ENCODE measurements around the gene DZIP1. TPM values are rescaled to one million over a fixed set of nuclear protein-coding genes. Genes with fewer than 3 reads are reported as not detected.

The DZIP1 gene
- total RNA-seq, 1 donor: not detected

GRCh38 chr13:95656386-95657015, 12.0 kb upstream of the DZIP1 start:
- Histone ChIP-seq H3K9me3 (ENCODE audit: low read depth, low read length) (no peaks in the 10 kb centered on the region), H3K4me1 (ENCODE audit: insufficient read depth, low read length) (no peaks in the 10 kb centered on the region), H3K27me3 (ENCODE audit: insufficient read depth, low read length) (peaks cover 5% of the 10 kb centered on the region), H3K4me3 (ENCODE audit: low read length) (no peak overlapping the region)

- H3K4me1 ChIP-seq (ENCODE audit: insufficient read depth, low read length): peaks cover 8% of the 10 kb centered on the region
- peaks cover 5% of the 10 kb centered on the region for H3K27me3 ChIP-seq (ENCODE audit: insufficient read depth, low read length)
- no peaks in the 10 kb centered on the region for H3K9me3 ChIP-seq (ENCODE audit: low read depth, low read length)
- H3K4me3 ChIP-seq (ENCODE audit: low read length): no peak overlapping the region
Measured at GRCh38 chr13:95652821-95653220, 8.3 kb upstream of the DZIP1 start.

- peaks cover 8% of the 10 kb centered on the region for H3K4me1 ChIP-seq (ENCODE audit: insufficient read depth, low read length)
- H3K4me3 ChIP-seq (ENCODE audit: low read length): no peak overlapping the region
- H3K9me3 ChIP-seq (ENCODE audit: low read depth, low read length): no peaks in the 10 kb centered on the region
- H3K27me3 ChIP-seq (ENCODE audit: insufficient read depth, low read length): peaks cover 5% of the 10 kb centered on the region
Measured at GRCh38 chr13:95652244-95652764, 7.8 kb upstream of the DZIP1 start.

GRCh38 chr13:95650696-95651095, 6.2 kb upstream of the DZIP1 start:
- H3K27me3 ChIP-seq (ENCODE audit: insufficient read depth, low read length): peaks cover 8% of the 10 kb centered on the region
- H3K4me3 ChIP-seq (ENCODE audit: low read length): no peak overlapping the region
- peaks cover 8% of the 10 kb centered on the region for H3K4me1 ChIP-seq (ENCODE audit: insufficient read depth, low read length)
- H3K9me3 ChIP-seq (ENCODE audit: low read depth, low read length): no peaks in the 10 kb centered on the region

GRCh38 chr13:95647321-95647720, 2.8 kb upstream of the DZIP1 start:
- H3K4me3 ChIP-seq (ENCODE audit: low read length): no peak overlapping the region
- H3K9me3 ChIP-seq (ENCODE audit: low read depth, low read length): no peaks in the 10 kb centered on the region
- peaks cover 21% of the 10 kb centered on the region for H3K4me1 ChIP-seq (ENCODE audit: insufficient read depth, low read length)
- H3K27me3 ChIP-seq (ENCODE audit: insufficient read depth, low read length): peaks cover 38% of the 10 kb centered on the region

GRCh38 chr13:95643936-95644598, 439 bp downstream of the DZIP1 start:
- no peak overlapping the region for H3K4me3 ChIP-seq (ENCODE audit: low read length)
- peaks cover 58% of the 10 kb centered on the region for H3K27me3 ChIP-seq (ENCODE audit: insufficient read depth, low read length)
- H3K4me1 ChIP-seq (ENCODE audit: insufficient read depth, low read length): peaks cover 13% of the 10 kb centered on the region
- no peaks in the 10 kb centered on the region for H3K9me3 ChIP-seq (ENCODE audit: low read depth, low read length)

- Histone ChIP-seq H3K27me3 (ENCODE audit: insufficient read depth, low read length) (peaks cover 64% of the 10 kb centered on the region), H3K4me3 (ENCODE audit: low read length) (no peak overlapping the region), H3K9me3 (ENCODE audit: low read depth, low read length) (no peaks in the 10 kb centered on the region), H3K4me1 (ENCODE audit: insufficient read depth, low read length) (peaks cover 13% of the 10 kb centered on the region)
Measured at GRCh38 chr13:95643571-95643935, 953 bp downstream of the DZIP1 start.

- Histone ChIP-seq H3K27me3 (ENCODE audit: insufficient read depth, low read length) (peaks cover 65% of the 10 kb centered on the region), H3K9me3 (ENCODE audit: low read depth, low read length) (no peaks in the 10 kb centered on the region), H3K4me3 (ENCODE audit: low read length) (no peak overlapping the region), H3K4me1 (ENCODE audit: insufficient read depth, low read length) (peaks cover 13% of the 10 kb centered on the region)
Measured at GRCh38 chr13:95642999-95643398, 1.5 kb downstream of the DZIP1 start.

- peaks cover 65% of the 10 kb centered on the region for H3K27me3 ChIP-seq (ENCODE audit: insufficient read depth, low read length)
- no peak overlapping the region for H3K4me3 ChIP-seq (ENCODE audit: low read length)
- H3K9me3 ChIP-seq (ENCODE audit: low read depth, low read length): no peaks in the 10 kb centered on the region
Measured at GRCh38 chr13:95642028-95642621, 2.4 kb downstream of the DZIP1 start.

GRCh38 chr13:95641291-95642027, 3.0 kb downstream of the DZIP1 start:
- H3K9me3 ChIP-seq (ENCODE audit: low read depth, low read length): no peaks in the 10 kb centered on the region
- H3K27me3 ChIP-seq (ENCODE audit: insufficient read depth, low read length): peaks cover 63% of the 10 kb centered on the region
- no peak overlapping the region for H3K4me3 ChIP-seq (ENCODE audit: low read length)
- peaks cover 13% of the 10 kb centered on the region for H3K4me1 ChIP-seq (ENCODE audit: insufficient read depth, low read length)

More at GRCh38 chr13:95642028-95642621, 2.4 kb downstream of the DZIP1 start:
- H3K4me1 ChIP-seq (ENCODE audit: insufficient read depth, low read length): peaks cover 13% of the 10 kb centered on the region

GRCh38 chr13:95636853-95637252, 7.7 kb downstream of the DZIP1 start:
- Histone ChIP-seq H3K27me3 (ENCODE audit: insufficient read depth, low read length) (peaks cover 23% of the 10 kb centered on the region), H3K4me3 (ENCODE audit: low read length) (no peak overlapping the region), H3K9me3 (ENCODE audit: low read depth, low read length) (no peaks in the 10 kb centered on the region), H3K4me1 (ENCODE audit: insufficient read depth, low read length) (no peaks in the 10 kb centered on the region)

GRCh38 chr13:95630593-95630992, 13.9 kb downstream of the DZIP1 start:
- H3K9me3 ChIP-seq (ENCODE audit: low read depth, low read length): no peaks in the 10 kb centered on the region
- no peaks in the 10 kb centered on the region for H3K4me1 ChIP-seq (ENCODE audit: insufficient read depth, low read length)
- no peak overlapping the region for H3K4me3 ChIP-seq (ENCODE audit: low read length)
- no peaks in the 10 kb centered on the region for H3K27me3 ChIP-seq (ENCODE audit: insufficient read depth, low read length)

GRCh38 chr13:95629071-95629470, 15.4 kb downstream of the DZIP1 start:
- H3K9me3 ChIP-seq (ENCODE audit: low read depth, low read length): no peaks in the 10 kb centered on the region
- no peaks in the 10 kb centered on the region for H3K4me1 ChIP-seq (ENCODE audit: insufficient read depth, low read length)
- H3K4me3 ChIP-seq (ENCODE audit: low read length): no peak overlapping the region
- peaks cover 2% of the 10 kb centered on the region for H3K27me3 ChIP-seq (ENCODE audit: insufficient read depth, low read length)

- H3K4me1 ChIP-seq (ENCODE audit: insufficient read depth, low read length): no peaks in the 10 kb centered on the region
- no peaks in the 10 kb centered on the region for H3K9me3 ChIP-seq (ENCODE audit: low read depth, low read length)
- peaks cover 2% of the 10 kb centered on the region for H3K27me3 ChIP-seq (ENCODE audit: insufficient read depth, low read length)
- H3K4me3 ChIP-seq (ENCODE audit: low read length): no peak overlapping the region
Measured at GRCh38 chr13:95628488-95628887, 16.0 kb downstream of the DZIP1 start.

- Histone ChIP-seq H3K9me3 (ENCODE audit: low read depth, low read length) (no peaks in the 10 kb centered on the region), H3K4me3 (ENCODE audit: low read length) (no peak overlapping the region), H3K4me1 (ENCODE audit: insufficient read depth, low read length) (peaks cover 3% of the 10 kb centered on the region), H3K27me3 (ENCODE audit: insufficient read depth, low read length) (peaks cover 2% of the 10 kb centered on the region)
Measured at GRCh38 chr13:95627590-95627989, 16.9 kb downstream of the DZIP1 start.

Measured in mononuclear cell (primary cell).